Measurements from ENCODE around the gene EEPD1. TPM values are rescaled to one million over a fixed set of nuclear protein-coding genes. Genes with fewer than 3 reads are reported as not detected.
"Not testable (repeated sequence)": the region's sequence is repeated elsewhere in the genome, so short reads cannot be mapped to it uniquely, and the experiment has no call there.

The EEPD1 gene
- total and polyA plus RNA-seq, 12 donors, result 6.0 to 29.0 (median 9.4) TPM

DNA sequence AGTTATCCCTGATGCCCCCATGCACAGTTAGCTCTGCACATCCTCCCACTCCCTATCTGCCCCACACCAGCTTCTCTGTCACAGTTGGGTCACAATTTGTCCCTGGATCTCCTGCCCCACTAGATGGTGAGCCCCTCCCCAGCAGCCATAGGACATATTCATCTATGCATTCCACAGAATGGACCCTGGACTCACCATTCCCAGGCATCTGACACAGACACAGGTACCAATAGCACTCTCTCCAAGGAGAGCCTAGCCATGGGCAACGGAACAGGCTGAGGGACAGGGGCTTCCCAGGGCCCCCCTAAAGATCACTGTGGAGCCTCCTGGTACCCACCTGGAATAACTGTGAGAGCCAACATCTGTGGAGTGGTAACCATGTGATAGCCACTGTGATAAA is 34.7 kb upstream of the EEPD1 start:
- no peak for DNase-seq
- WGBS, 4 donors, result 93 to 100% (median 100%) methylated on average over 1 of the region's 1 CpG; no CpG with 5 or more reads in 1 of the 4 donors
- TF ChIP-seq POLR2A (IDR thresholded peaks at IDR 0.05), result no peak
- TF ChIP-seq, protein P1, sequence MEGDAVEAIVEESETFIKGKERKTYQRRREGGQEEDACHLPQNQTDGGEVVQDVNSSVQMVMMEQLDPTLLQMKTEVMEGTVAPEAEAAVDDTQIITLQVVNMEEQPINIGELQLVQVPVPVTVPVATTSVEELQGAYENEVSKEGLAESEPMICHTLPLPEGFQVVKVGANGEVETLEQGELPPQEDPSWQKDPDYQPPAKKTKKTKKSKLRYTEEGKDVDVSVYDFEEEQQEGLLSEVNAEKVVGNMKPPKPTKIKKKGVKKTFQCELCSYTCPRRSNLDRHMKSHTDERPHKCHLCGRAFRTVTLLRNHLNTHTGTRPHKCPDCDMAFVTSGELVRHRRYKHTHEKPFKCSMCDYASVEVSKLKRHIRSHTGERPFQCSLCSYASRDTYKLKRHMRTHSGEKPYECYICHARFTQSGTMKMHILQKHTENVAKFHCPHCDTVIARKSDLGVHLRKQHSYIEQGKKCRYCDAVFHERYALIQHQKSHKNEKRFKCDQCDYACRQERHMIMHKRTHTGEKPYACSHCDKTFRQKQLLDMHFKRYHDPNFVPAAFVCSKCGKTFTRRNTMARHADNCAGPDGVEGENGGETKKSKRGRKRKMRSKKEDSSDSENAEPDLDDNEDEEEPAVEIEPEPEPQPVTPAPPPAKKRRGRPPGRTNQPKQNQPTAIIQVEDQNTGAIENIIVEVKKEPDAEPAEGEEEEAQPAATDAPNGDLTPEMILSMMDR (IDR thresholded peaks at IDR 0.05), result no peak
- Histone ChIP-seq H3K4me3 (no peak overlapping the region), H3K27ac (no peak overlapping the region), H3K36me3 (replicated peaks in 1 of 2) (no peaks in the 10 kb centered on the region), H3K27me3 (no peaks in the 10 kb centered on the region), H3K9me3 (replicated peaks in 1 of 3) (no peaks in the 10 kb centered on the region), H3K4me1 (replicated peaks in 1 of 2) (peaks cover 3 to 19% of the 10 kb centered on the region in 2 donors)
- intact Hi-C loops (cut with DNase I), result no loop called here

- no peaks in the 10 kb centered on the region for H3K27me3 ChIP-seq
- no peaks in the 10 kb centered on the region for H3K36me3 ChIP-seq (replicated peaks in 1 of 2)
- peaks cover 3 to 19% of the 10 kb centered on the region in 2 donors for H3K4me1 ChIP-seq (replicated peaks in 1 of 2)
- H3K4me3 ChIP-seq, result no peak overlapping the region
- intact Hi-C loops (cut with DNase I), result no loop called here
- 44 to 56% (median 53%) methylated on average over 6 of the region's 6 CpGs for WGBS, 4 donors
- no peaks in the 10 kb centered on the region for H3K9me3 ChIP-seq (replicated peaks in 1 of 3)
- DNase-seq, result peak in 6 of 7 donors; percentile 24 to 75 (median 60)
- TF ChIP-seq, protein P1 (IDR thresholded peaks at IDR 0.05), result no peak
- no peak for TF ChIP-seq POLR2A (IDR thresholded peaks at IDR 0.05)
- no peak overlapping the region for H3K27ac ChIP-seq
Observed at GRCh38 chr7:36119005-36119706, 33.9 kb upstream of the EEPD1 start.

GRCh38 chr7:36119983-36120646 is 32.9 kb upstream of the EEPD1 start:
- whole genome bisulfite sequencing, 4 donors, result 77 to 89% (median 83%) methylated on average over 9 to 13 of the region's 13 CpGs
- intact Hi-C loops (cut with DNase I), result loop anchor here in 1 of 2 donors (10.0 kb wide), 1 partner anchor 135 kb away; no protein-coding TSS in a partner anchor
- H3K27me3 ChIP-seq; DNase-seq; H3K9me3 ChIP-seq (replicated peaks in 1 of 3); H3K36me3 ChIP-seq (replicated peaks in 1 of 2); H3K27ac ChIP-seq; H3K4me3 ChIP-seq: not testable (repeated sequence)
- H3K4me1 ChIP-seq (replicated peaks in 1 of 2), result peaks cover 3 to 18% of the 10 kb centered on the region in 2 donors

- DNase-seq; H3K36me3 ChIP-seq (replicated peaks in 1 of 2); H3K9me3 ChIP-seq (replicated peaks in 1 of 3); H3K27ac ChIP-seq; H3K4me1 ChIP-seq (replicated peaks in 1 of 2); H3K27me3 ChIP-seq; H3K4me3 ChIP-seq: not testable (repeated sequence)
- 82 to 100% (median 92%) methylated on average over 2 of the region's 2 CpGs for WGBS, 4 donors
- intact Hi-C loops (cut with DNase I), result loop anchor here in 1 of 2 donors (10.0 kb wide), 1 partner anchor 141 kb away; no protein-coding TSS in a partner anchor
Observed at GRCh38 chr7:36125630-36126029, 27.4 kb upstream of the EEPD1 start.

DNA sequence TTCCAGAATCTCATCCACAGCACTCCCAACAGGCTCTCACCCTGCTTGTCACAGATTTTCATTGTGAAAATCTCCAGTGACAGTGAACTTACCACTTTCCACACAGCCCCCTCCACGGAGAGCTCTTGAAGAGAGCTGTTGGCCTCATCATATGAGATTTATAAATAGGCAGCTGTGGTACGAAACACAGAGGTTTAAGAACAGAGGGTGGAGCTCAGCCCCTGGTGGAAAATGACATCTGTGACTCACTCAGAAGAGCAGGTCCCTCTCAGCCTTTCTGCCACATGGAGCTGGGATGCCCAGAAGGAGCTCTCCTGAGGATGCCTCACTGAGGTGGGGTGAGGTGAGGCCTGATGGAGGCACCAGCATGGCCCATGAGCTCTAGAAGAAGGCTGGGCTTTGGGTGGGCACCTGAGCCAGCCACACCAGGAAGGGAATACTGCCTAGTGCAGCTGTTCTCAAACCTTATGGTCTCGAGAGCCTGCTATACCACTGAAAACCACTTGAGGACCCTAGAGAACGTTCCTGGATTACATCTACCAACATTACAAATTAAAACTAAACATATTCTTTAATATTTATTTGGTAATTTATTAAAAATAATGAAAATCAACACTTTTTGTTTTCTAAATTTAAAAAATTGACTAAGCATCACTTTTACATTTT is 25.8 kb upstream of the EEPD1 start:
- intact Hi-C loops (cut with DNase I), result loop anchor here in 1 of 2 donors (10.0 kb wide), 1 partner anchor 142 kb away; no protein-coding TSS in a partner anchor
- H3K27me3 ChIP-seq, result no peaks in the 10 kb centered on the region
- no peak overlapping the region for H3K4me3 ChIP-seq
- no peaks in the 10 kb centered on the region for H3K36me3 ChIP-seq (replicated peaks in 1 of 2)
- H3K27ac ChIP-seq, result no peak overlapping the region
- 73 to 91% (median 80%) methylated on average over 4 of the region's 4 CpGs for WGBS, 4 donors
- H3K4me1 ChIP-seq (replicated peaks in 1 of 2), result peaks cover 0 to 9% of the 10 kb centered on the region in 2 donors
- no peak for DNase-seq
- H3K9me3 ChIP-seq (replicated peaks in 1 of 3), result no peaks in the 10 kb centered on the region
- no peak for TF ChIP-seq POLR2A (IDR thresholded peaks at IDR 0.05)
- TF ChIP-seq, protein P1 (IDR thresholded peaks at IDR 0.05), result peak in 2 of 6 experiments; percentile 24 to 41
